AG04449 (cell line): Measurements from ENCODE around the gene RTKN.

Source experiments
- CTCF ChIA-PET: fragments of 350-600 bp; formaldehyde crosslinking; extraction: SDS; loops from one replicate; lab custom pipeline; 2021; ENCODE audit warnings: antibody characterized with exemption; lab: Yijun Ruan, JAX
- POLR2A ChIA-PET: fragments of 400-600, 350-600 bp; formaldehyde crosslinking; extraction: SDS; loops from one replicate; lab custom pipeline; 2020; ENCODE audit warnings: antibody characterized with exemption, inconsistent platforms; lab: Yijun Ruan, JAX
- DNase-seq: peaks from one replicate; pipeline ENCODE4 v3.0.0-alpha.2; 2010; ENCODE audit warnings: low read depth, low spot score
- H3K4me3 ChIP-seq: 2 replicates; pipeline ENCODE4 v1.5.1; 2011; ENCODE audit warnings: low read depth, mild to moderate bottlenecking, control low read depth, low read length
- CTCF ChIP-seq: IDR thresholded peaks from one replicate; pipeline ENCODE4 v1.5.1; 2011; ENCODE audit warnings: mild to moderate bottlenecking, moderate library complexity, low read length, control low read depth, inconsistent platforms; ENCODE audit not compliant: insufficient read depth; ENCODE audit errors: missing control alignments

Gene RTKN

DNA sequence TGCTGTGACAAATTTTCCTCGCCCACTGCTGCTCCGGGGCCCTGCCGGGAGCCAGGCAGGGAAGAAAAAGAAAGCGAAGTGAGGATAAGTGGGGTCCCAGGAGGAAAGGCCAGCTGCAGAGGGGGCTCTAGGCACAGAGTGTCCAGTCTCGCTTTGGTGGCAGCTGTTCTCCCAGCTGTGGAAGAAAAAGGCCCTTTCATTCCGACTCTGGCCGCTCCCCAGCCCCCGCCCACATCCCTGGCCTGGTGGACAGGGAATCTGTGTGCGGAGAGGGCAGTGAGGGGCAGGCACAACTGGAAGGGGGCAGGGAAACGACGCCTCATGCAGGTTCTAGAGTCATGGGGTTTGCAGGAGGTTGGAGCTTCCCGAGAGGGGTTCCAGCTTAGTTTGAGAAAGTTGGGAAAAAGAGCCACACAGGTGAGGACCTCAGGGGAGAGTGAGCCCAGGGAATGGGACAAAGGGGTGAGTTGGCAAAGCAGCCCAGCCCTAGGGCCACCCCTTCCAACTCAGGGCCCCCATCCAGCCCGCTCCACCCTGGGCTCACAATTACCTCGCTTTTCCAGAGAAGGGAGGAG, 1.8 kb downstream of the RTKN start:
- POLR2A ChIA-PET: interaction anchor here (0.6 to 1.1 kb wide), 4 partner anchors 12 to 31 kb away, joined by 3 to 8 read pairs (median 4); partner anchors contain the start of genes INO80B and WBP1
- CTCF ChIA-PET: interaction anchor here (1.1 to 2.7 kb wide), 9 partner anchors 9 to 105 kb away, joined by 3 to 16 read pairs (median 7); partner anchors contain the start of genes CCDC142, INO80B and TTC31
- DNase-seq: no peak
- no peak for TF ChIP-seq CTCF
- peak overlapping the region; percentile 71 for H3K4me3 ChIP-seq

GRCh38 chr2:74439373-74439772, 2.4 kb downstream of the RTKN start:
- ChIA-PET POLR2A (interaction anchor here (1.1 kb wide), 1 partner anchor 19 kb away, joined by 8 read pairs; the partner anchor contains the start of gene WBP1), CTCF (interaction anchor here (1.1 to 2.7 kb wide), 8 partner anchors 8 to 104 kb away, joined by 3 to 16 read pairs (median 8); partner anchors contain the start of genes CCDC142, INO80B and TTC31)
- no peak for DNase-seq
- H3K4me3 ChIP-seq: peak overlapping the region; percentile 71
- TF ChIP-seq CTCF: no peak

DNA sequence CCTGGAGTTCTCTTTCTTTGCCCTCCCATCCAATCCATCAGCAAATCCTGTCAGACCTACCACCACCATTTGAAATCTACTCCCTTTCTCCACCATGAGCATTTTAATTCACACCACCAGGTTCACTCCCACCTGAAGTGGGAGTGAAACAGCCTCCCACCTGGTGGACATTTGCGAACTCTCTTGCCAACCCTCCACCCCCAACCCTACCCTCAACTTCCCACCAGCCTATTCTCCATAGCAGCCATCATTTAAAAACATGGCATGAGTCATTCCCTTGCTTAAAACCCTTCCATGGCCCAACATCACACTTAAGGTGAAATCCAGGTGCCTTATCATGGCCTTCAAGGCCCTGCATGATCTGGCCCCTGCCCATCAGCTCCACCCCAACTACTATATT, 3.5 kb downstream of the RTKN start:
- no peak overlapping the region for H3K4me3 ChIP-seq
- ChIA-PET CTCF (interaction anchor here (2.5 kb wide), 1 partner anchor 10 kb away, joined by 12 read pairs; no protein-coding TSS in a partner anchor), POLR2A (no interaction called here)
- no peak for DNase-seq
- no peak for TF ChIP-seq CTCF

DNA sequence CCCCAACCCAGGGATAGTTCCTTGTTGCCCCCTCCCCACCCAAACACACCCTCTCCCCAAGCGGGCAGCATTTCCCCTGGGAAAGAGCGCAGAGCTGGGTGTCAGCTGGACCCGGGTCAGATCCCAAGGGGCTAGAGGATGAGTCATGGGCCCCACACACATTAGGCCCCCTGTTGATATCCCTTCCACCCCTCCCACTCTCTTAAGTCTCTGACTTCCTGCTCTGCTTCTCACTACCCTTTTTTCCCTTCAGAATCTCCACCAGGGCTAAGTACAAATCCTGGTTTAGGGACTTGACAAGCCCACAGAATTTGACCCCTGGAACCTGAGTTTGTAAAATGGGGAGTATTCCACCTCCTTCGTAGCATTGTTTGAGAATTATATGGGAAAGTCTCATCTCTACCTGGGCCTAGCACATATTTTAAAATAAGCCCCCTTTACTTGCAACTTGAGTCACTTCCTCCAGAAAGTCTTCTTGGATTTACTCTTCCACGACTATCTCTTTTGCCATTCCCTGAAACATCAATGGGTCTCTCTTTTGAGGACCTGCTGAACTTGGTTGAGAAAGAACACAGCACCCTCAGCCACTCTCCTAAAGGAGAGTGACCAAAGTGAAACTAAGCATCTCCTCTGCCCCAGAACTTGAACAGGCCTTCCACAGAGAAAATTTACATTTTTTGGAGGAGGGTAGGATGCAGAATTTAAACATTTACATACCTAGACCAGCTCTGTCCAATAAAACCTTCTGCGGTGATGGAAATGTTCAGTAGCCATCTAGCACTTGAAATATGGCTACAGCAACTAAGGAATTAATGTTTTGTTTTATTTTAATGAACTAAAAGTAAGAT, 4.7 kb downstream of the RTKN start:
- DNase-seq: no peak
- H3K4me3 ChIP-seq: no peak overlapping the region
- ChIA-PET CTCF (no interaction called here), POLR2A (no interaction called here)
- no peak for TF ChIP-seq CTCF

- DNase-seq: no peak
- no peak overlapping the region for H3K4me3 ChIP-seq
- CTCF ChIA-PET: interaction anchor here (1.0 kb wide), 1 partner anchor 101 kb away, joined by 3 read pairs; no protein-coding TSS in a partner anchor
- no peak for TF ChIP-seq CTCF
- POLR2A ChIA-PET: no interaction called here
Measured at GRCh38 chr2:74436111-74436805, 5.5 kb downstream of the RTKN start.
